Cardiac muscle cell (in vitro differentiated cells and primary cell): ENCODE measurements around the gene SLC35E2B. TPM values are rescaled to one million over a fixed set of nuclear protein-coding genes. Genes with fewer than 3 reads are reported as not detected.
A peak's percentile ranks its signal among the peaks of the same experiment; 100 is the strongest.

Source experiments
- DNase-seq, 2 donors: peaks; one replicate each; pipeline versions ENCODE4 v3.0.0 to v3.0.0-alpha.2; 2010 to 2017; ENCODE audit warnings: low read depth in 1 of 2, low spot score in 1 of 2
- H3K27ac ChIP-seq: fragments of 200-600 bp; sonication (generic); 2 replicates; pipeline ENCODE4 v1.5.1; 2016
- H3K27me3 ChIP-seq: fragments of 200-600 bp; sonication (generic); 2 replicates; pipeline ENCODE4 v1.6.0; 2016; ENCODE audit warnings: control low read depth
- H3K36me3 ChIP-seq: fragments of 200-600 bp; sonication (generic); 2 replicates; pipeline ENCODE4 v1.5.1; 2016; ENCODE audit warnings: control low read depth
- H3K4me1 ChIP-seq: fragments of 200-600 bp; sonication (generic); 2 replicates; pipeline ENCODE4 v1.8.1; 2017; ENCODE audit warnings: low read depth, mild to moderate bottlenecking, mixed run types
- H3K4me3 ChIP-seq: fragments of 200-600 bp; sonication (generic); 2 replicates; pipeline ENCODE4 v1.5.1; 2016; ENCODE audit warnings: mild to moderate bottlenecking
- H3K9me3 ChIP-seq: fragments of 200-600 bp; sonication (generic); 2 replicates; pipeline ENCODE4 v1.5.1; 2017; ENCODE audit warnings: low read depth, mild to moderate bottlenecking, control low read depth
- CTCF ChIP-seq: IDR thresholded peaks from 2 replicates; pipeline ENCODE4 v1.5.1; 2012; ENCODE audit warnings: low read depth, mild to moderate bottlenecking, low read length
- polyA plus RNA-seq: library from polyadenylated mRNA; unstranded; fragments of >200 nt; fragmentation: Nextera tagmentation; extraction: Ambion mirVana; gene quantifications from 2 replicates; pipeline ENCODE4 v1.2.1, GENCODE V29; 2016
- total RNA-seq: library from RNA; depleted of rRNA; stranded (reverse); fragments of >200 nt; gene quantifications from 2 replicates; pipeline ENCODE4 v1.2.3, GENCODE V29; 2016

Gene SLC35E2B
- total and polyA plus RNA-seq, 2 experiments from 2014 or later: 30.7 to 74.6 TPM

DNA sequence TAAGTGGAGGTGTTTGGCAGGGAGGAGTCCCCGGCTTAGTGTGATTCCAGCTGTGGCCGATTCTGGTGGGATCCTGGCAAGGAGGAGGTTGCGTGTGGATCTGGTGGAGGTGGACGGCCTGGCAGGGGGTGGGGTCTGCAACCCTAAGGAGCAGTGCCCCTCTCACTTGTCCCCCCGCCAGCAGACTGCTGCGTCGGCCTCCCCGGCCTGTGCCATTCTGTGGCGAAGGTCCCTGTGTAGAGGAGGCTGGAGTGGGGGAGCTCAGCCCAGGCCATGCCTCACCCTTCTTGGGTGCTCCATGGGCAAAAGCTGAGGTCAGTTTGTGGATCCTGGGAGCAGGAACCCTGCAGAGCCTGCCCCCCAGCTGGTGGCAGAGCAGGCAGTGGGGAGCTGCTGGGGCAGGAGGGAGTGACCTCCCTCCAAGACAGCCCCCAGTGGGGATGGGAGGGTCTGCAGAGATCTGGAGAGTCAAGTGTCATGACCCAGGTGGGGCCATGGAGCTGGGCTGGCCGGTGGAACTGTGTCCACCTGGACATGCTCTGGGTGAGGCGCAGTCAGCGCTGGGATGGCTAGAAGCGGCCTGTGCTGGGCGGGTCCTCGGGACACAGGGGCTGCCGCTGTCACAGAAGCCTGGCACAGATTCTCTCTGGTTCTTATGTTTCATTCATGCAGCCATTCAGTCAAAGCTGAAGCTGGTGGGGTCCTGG lies 72.0 kb downstream of the SLC35E2B start:
- H3K27ac ChIP-seq: no peak overlapping the region
- no peaks in the 10 kb centered on the region for H3K9me3 ChIP-seq
- no peak for TF ChIP-seq CTCF
- peaks cover 9% of the 10 kb centered on the region for H3K4me1 ChIP-seq
- H3K36me3 ChIP-seq: peaks cover 6% of the 10 kb centered on the region
- H3K4me3 ChIP-seq: no peak overlapping the region
- H3K27me3 ChIP-seq: no peaks in the 10 kb centered on the region
- no peak for DNase-seq

GRCh38 chr1:1619917-1620361 lies 72.7 kb downstream of the SLC35E2B start:
- H3K4me3 ChIP-seq: no peak overlapping the region
- TF ChIP-seq CTCF: peak; percentile 37
- no peaks in the 10 kb centered on the region for H3K27me3 ChIP-seq
- H3K9me3 ChIP-seq: no peaks in the 10 kb centered on the region
- DNase-seq: no peak
- H3K4me1 ChIP-seq: peaks cover 6% of the 10 kb centered on the region
- H3K36me3 ChIP-seq: peaks cover 6% of the 10 kb centered on the region
- H3K27ac ChIP-seq: no peak overlapping the region

DNA sequence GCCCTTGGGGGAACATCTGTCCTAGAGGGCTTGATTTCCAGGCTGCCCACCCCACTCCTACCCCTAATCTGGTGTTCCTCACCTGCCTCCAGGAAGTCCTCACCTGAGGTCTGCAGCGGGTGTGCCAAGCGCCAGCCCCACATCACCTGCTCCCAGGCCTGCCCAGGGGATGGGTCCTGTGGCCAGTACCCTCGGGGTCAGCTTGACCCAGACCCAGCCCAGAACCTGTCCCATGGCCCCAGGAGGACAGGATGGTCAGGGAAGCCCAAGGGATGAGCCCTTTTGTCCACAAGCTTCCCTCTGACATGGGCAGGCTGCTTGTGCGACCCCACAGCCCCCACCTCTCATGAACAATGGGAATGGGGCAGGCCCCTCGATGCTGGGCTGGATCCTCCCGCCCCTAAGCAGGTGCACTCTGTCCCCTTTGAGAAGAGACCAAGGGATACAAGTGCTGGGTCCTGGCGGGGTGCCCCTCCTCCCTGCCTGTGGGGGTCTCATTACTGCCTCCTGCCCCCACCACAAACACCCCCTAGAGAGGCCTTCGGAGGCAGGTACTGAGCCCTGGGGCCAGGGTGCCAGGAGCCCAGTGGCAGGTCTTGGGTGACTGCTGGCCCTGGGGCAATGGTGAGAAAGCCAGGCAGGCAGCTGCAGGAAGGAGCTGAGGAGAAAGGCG lies 74.1 kb downstream of the SLC35E2B start:
- Histone ChIP-seq H3K27ac (no peak overlapping the region), H3K4me1 (peaks cover 7% of the 10 kb centered on the region), H3K36me3 (peaks cover 6% of the 10 kb centered on the region), H3K9me3 (no peaks in the 10 kb centered on the region), H3K27me3 (no peaks in the 10 kb centered on the region), H3K4me3 (no peak overlapping the region)
- TF ChIP-seq CTCF: no peak
- no peak for DNase-seq

DNA sequence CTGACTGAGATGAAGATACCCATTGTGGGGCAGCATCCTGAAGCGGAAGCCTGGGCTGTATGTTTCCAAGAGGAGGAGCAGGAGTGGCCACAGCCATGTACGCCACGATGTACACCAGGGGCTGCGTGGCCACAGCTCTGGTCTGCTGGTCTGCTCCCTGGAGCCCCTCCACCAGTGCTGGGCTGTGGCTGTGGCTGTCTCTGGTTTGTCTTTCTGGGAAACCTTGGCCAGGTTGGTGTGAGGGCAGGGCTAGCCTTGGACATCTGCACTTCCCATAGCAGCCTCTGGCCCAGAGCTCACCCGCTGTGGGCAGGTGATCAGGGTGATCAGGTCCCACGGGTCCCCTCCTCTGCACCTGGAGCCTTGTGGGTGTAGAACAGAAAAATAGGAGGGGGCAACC lies 74.7 kb downstream of the SLC35E2B start:
- H3K9me3 ChIP-seq: no peaks in the 10 kb centered on the region
- H3K27ac ChIP-seq: no peak overlapping the region
- H3K4me1 ChIP-seq: peaks cover 7% of the 10 kb centered on the region
- DNase-seq: no peak
- no peak overlapping the region for H3K4me3 ChIP-seq
- H3K36me3 ChIP-seq: peaks cover 6% of the 10 kb centered on the region
- no peaks in the 10 kb centered on the region for H3K27me3 ChIP-seq
- no peak for TF ChIP-seq CTCF

- H3K27ac ChIP-seq: no peak overlapping the region
- peaks cover 6% of the 10 kb centered on the region for H3K36me3 ChIP-seq
- H3K4me1 ChIP-seq: peaks cover 7% of the 10 kb centered on the region
- TF ChIP-seq CTCF: no peak
- no peak overlapping the region for H3K4me3 ChIP-seq
- DNase-seq: no peak
- H3K9me3 ChIP-seq: no peaks in the 10 kb centered on the region
- no peaks in the 10 kb centered on the region for H3K27me3 ChIP-seq
These were observed 75.1 kb downstream of the SLC35E2B start for GRCh38 chr1:1617516-1617915.
